HepG2 (cell line): ENCODE measurements around the gene SDR39U1. TPM values are rescaled to one million over a fixed set of nuclear protein-coding genes. Genes with fewer than 3 reads are reported as not detected.
A peak's percentile ranks its signal among the peaks of the same experiment; 100 is the strongest.

Experiments used
- ERF ChIP-seq: IDR thresholded peaks from 2 replicates; pipeline ENCODE4 v1.6.1; 2018; ENCODE audit warnings: missing biosample characterization, missing genetic modification reagents
- ESRRA ChIP-seq: sonication (generic); formaldehyde crosslinking; IDR thresholded peaks from 2 replicates; pipeline ENCODE4 v1.5.1; 2020; ENCODE audit warnings: mild to moderate bottlenecking, low read depth, missing genetic modification reagents
- HNRNPLL ChIP-seq: fragments of 200-400 bp; formaldehyde crosslinking; IDR thresholded peaks from 2 replicates; pipeline ENCODE4 v1.6.1; 2017; ENCODE audit warnings: mild to moderate bottlenecking, low read depth, low read length; ENCODE audit not compliant: poor library complexity, severe bottlenecking
- NCOA2 ChIP-seq: sonication (generic); formaldehyde crosslinking; IDR thresholded peaks from 2 replicates; pipeline ENCODE4 v1.8.0; 2022; ENCODE audit warnings: inconsistent platforms
- NFE2L2 ChIP-seq: fragments of 150-350 bp; IDR thresholded peaks from 2 replicates; pipeline ENCODE4 v1.6.1; 2014; ENCODE audit warnings: low read length
- RBAK ChIP-seq: sonication (generic); formaldehyde crosslinking; IDR thresholded peaks from 2 replicates; pipeline ENCODE4 v1.5.1; 2020; ENCODE audit warnings: mild to moderate bottlenecking, missing genetic modification reagents
- SRF ChIP-seq: IDR thresholded peaks from 2 replicates; pipeline ENCODE4 v1.6.1; 2011; ENCODE audit warnings: mild to moderate bottlenecking, low read depth, low read length, moderate library complexity
- ZNF160 ChIP-seq: sonication (generic); formaldehyde crosslinking; IDR thresholded peaks from 2 replicates; pipeline ENCODE4 v1.8.0; 2022; ENCODE audit warnings: mild to moderate bottlenecking, inconsistent platforms, missing genetic modification reagents
- ZNF343 ChIP-seq: sonication (generic); formaldehyde crosslinking; IDR thresholded peaks from 2 replicates; pipeline ENCODE4 v1.4.0; 2020; ENCODE audit warnings: mild to moderate bottlenecking, missing genetic modification reagents
- ZNF562 ChIP-seq: sonication (generic); formaldehyde crosslinking; IDR thresholded peaks from 2 replicates; pipeline ENCODE4 v1.8.0; 2022; ENCODE audit warnings: missing genetic modification reagents, borderline replicate concordance
- ZNF678 ChIP-seq: sonication (generic); formaldehyde crosslinking; IDR thresholded peaks from 2 replicates; pipeline ENCODE4 v1.4.0; 2020; ENCODE audit warnings: mild to moderate bottlenecking, missing genetic modification reagents
- ZNF772 ChIP-seq: sonication (generic); formaldehyde crosslinking; IDR thresholded peaks from 2 replicates; pipeline ENCODE4 v1.5.0; 2020; ENCODE audit warnings: mild to moderate bottlenecking, missing genetic modification reagents
- ZNF788 ChIP-seq: sonication (generic); formaldehyde crosslinking; IDR thresholded peaks from 2 replicates; pipeline ENCODE4 v1.5.0; 2020; ENCODE audit warnings: mild to moderate bottlenecking, missing genetic modification reagents, borderline replicate concordance
- polyA plus RNA-seq, 8 experiments: library from polyadenylated mRNA; depleted of rRNA in 3 of 8; stranded (reverse) in 7 of 8; unstranded in 1 of 8; fragments of >200 nt; fragmentation: Illumina TruSeq in 4 of 8; extraction: Trizol in 4 of 8; gene quantifications; 2 replicates each; pipeline versions ENCODE4 v1.2.1 to v1.2.3, GENCODE V29; 2011 to 2016; ENCODE audit warnings: low read depth in 4 of 8, missing spikeins in 1 of 8, mixed read lengths in 1 of 8; ENCODE audit not compliant: insufficient read depth in 1 of 8
- total RNA-seq, 5 experiments: library from RNA; depleted of rRNA; stranded (reverse); fragments of >200 nt; fragmentation: Illumina TruSeq; extraction: Trizol; gene quantifications; 2 replicates each; pipeline ENCODE4 v1.2.3, GENCODE V29; 2016; ENCODE audit warnings: low read depth in 1 of 5
- TF ChIP-seq, protein P1 (sequence below): sonication (generic); formaldehyde crosslinking; IDR thresholded peaks from 2 replicates; pipeline ENCODE4 v1.5.0; 2020; ENCODE audit warnings: mild to moderate bottlenecking, missing genetic modification reagents
- TF ChIP-seq, protein P2 (sequence below): sonication (generic); formaldehyde crosslinking; IDR thresholded peaks from 2 replicates; pipeline ENCODE4 v1.8.0; 2022; ENCODE audit warnings: mild to moderate bottlenecking, missing genetic modification reagents, borderline replicate concordance
- TF ChIP-seq, protein P3 (sequence below): sonication (generic); formaldehyde crosslinking; IDR thresholded peaks from 2 replicates; pipeline ENCODE4 v1.4.0; 2020; ENCODE audit warnings: missing genetic modification reagents, mild to moderate bottlenecking, borderline replicate concordance
- TF ChIP-seq, protein P4 (sequence below): sonication (generic); formaldehyde crosslinking; IDR thresholded peaks from 2 replicates; pipeline ENCODE4 v1.8.0; 2022; ENCODE audit warnings: mild to moderate bottlenecking, missing genetic modification reagents, moderate library complexity
- TF ChIP-seq, protein P5 (sequence below): sonication (generic); formaldehyde crosslinking; IDR thresholded peaks from 2 replicates; pipeline ENCODE4 v1.4.0; 2020; ENCODE audit warnings: missing genetic modification reagents
- TF ChIP-seq, protein P6 (sequence below): sonication (generic); formaldehyde crosslinking; IDR thresholded peaks from 2 replicates; pipeline ENCODE4 v1.4.0; 2020; ENCODE audit warnings: low read depth, mild to moderate bottlenecking, missing genetic modification reagents

Gene SDR39U1
- total and polyA plus RNA-seq, 2 of the 13 experiments (the other 11 are each of a cell fraction or from before 2014, with no cell fraction given), result 34.4 to 129 TPM

DNA sequence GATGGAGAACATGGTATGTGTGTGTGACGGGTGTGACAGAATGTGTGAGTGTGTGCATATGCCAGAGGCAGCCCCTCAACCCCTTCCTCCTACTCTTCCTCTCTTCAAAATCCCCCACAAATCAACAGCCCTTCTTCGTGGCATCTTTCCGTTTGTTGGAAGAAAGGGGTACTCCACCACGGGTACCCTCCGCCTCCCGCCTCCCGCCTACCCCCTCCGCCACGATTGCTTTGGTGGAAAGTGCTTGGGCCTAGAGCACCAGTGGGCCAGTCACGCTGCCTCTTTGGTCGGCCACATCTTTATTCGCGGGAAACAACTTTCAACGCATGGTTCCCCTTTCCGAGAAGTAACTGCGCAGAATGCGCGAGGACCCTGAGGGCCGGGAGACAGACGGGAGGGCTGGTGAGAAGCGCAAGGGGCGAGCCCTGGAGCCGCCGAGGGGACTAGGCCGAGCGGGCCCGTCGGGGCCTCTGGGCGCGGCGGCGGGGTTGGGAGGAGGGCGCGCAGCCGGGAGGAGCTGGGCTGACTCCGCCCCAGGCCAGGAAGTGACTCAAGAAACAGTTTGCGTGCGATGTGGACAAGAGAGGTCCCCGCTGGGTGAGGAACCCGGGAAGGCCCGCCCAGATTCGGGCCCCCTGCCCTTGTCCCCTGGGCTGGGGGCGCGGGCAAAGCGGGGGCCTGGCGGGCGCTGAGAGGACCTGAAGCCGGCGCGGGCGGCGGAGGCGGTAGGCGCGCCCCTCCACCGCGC, 13.0 kb downstream of the SDR39U1 start, which contains the start of the genes CBLN3 and KHNYN (continued):
- TF ChIP-seq, protein P1, sequence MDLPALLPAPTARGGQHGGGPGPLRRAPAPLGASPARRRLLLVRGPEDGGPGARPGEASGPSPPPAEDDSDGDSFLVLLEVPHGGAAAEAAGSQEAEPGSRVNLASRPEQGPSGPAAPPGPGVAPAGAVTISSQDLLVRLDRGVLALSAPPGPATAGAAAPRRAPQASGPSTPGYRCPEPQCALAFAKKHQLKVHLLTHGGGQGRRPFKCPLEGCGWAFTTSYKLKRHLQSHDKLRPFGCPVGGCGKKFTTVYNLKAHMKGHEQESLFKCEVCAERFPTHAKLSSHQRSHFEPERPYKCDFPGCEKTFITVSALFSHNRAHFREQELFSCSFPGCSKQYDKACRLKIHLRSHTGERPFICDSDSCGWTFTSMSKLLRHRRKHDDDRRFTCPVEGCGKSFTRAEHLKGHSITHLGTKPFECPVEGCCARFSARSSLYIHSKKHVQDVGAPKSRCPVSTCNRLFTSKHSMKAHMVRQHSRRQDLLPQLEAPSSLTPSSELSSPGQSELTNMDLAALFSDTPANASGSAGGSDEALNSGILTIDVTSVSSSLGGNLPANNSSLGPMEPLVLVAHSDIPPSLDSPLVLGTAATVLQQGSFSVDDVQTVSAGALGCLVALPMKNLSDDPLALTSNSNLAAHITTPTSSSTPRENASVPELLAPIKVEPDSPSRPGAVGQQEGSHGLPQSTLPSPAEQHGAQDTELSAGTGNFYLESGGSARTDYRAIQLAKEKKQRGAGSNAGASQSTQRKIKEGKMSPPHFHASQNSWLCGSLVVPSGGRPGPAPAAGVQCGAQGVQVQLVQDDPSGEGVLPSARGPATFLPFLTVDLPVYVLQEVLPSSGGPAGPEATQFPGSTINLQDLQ (CRISPR knock-in tag), result no peak
- TF ChIP-seq HNRNPLL, result peak; percentile 93
- TF ChIP-seq SRF, result no peak
- TF ChIP-seq ZNF160 (CRISPR knock-in tag), result peak; percentile 92
- TF ChIP-seq, protein P2, sequence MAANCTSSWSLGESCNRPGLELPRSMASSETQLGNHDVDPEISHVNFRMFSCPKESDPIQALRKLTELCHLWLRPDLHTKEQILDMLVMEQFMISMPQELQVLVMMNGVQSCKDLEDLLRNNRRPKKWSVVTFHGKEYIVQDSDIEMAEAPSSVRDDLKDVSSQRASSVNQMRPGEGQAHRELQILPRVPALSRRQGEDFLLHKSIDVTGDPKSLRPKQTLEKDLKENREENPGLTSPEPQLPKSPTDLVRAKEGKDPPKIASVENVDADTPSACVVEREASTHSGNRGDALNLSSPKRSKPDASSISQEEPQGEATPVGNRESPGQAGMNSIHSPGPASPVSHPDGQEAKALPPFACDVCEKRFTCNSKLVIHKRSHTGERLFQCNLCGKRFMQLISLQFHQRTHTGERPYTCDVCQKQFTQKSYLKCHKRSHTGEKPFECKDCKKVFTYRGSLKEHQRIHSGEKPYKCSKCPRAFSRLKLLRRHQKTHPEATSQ, result no peak
- TF ChIP-seq RBAK, result peak; percentile 73; the same call in 1 of the 2 replicates
- TF ChIP-seq, protein P3, sequence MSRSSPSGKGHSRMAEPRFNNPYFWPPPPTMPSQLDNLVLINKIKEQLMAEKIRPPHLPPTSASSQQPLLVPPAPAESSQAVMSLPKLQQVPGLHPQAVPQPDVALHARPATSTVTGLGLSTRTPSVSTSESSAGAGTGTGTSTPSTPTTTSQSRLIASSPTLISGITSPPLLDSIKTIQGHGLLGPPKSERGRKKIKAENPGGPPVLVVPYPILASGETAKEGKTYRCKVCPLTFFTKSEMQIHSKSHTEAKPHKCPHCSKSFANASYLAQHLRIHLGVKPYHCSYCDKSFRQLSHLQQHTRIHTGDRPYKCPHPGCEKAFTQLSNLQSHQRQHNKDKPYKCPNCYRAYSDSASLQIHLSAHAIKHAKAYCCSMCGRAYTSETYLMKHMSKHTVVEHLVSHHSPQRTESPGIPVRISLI (CRISPR knock-in tag), result peak; percentile 47; the same call in 1 of the 2 replicates
- TF ChIP-seq, protein P4, sequence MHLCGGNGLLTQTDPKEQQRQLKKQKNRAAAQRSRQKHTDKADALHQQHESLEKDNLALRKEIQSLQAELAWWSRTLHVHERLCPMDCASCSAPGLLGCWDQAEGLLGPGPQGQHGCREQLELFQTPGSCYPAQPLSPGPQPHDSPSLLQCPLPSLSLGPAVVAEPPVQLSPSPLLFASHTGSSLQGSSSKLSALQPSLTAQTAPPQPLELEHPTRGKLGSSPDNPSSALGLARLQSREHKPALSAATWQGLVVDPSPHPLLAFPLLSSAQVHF (CRISPR knock-in tag), result no peak
- TF ChIP-seq, protein P5, sequence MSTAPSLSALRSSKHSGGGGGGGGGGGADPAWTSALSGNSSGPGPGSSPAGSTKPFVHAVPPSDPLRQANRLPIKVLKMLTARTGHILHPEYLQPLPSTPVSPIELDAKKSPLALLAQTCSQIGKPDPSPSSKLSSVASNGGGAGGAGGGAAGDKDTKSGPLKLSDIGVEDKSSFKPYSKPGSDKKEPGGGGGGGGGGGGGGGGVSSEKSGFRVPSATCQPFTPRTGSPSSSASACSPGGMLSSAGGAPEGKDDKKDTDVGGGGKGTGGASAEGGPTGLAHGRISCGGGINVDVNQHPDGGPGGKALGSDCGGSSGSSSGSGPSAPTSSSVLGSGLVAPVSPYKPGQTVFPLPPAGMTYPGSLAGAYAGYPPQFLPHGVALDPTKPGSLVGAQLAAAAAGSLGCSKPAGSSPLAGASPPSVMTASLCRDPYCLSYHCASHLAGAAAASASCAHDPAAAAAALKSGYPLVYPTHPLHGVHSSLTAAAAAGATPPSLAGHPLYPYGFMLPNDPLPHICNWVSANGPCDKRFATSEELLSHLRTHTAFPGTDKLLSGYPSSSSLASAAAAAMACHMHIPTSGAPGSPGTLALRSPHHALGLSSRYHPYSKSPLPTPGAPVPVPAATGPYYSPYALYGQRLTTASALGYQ (CRISPR knock-in tag), result 0 out of 2 replicates have a peak, but pooled peaks have one; percentile 29
- no peak; the same call in 1 of the 2 replicates for TF ChIP-seq ESRRA
- peak; percentile 89 for TF ChIP-seq ERF
- TF ChIP-seq, protein P6, sequence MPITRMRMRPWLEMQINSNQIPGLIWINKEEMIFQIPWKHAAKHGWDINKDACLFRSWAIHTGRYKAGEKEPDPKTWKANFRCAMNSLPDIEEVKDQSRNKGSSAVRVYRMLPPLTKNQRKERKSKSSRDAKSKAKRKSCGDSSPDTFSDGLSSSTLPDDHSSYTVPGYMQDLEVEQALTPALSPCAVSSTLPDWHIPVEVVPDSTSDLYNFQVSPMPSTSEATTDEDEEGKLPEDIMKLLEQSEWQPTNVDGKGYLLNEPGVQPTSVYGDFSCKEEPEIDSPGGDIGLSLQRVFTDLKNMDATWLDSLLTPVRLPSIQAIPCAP (CRISPR knock-in tag), result 0 out of 2 replicates have a peak, but pooled peaks have one; percentile 32
- TF ChIP-seq ZNF788 (CRISPR knock-in tag), result peak; percentile 72; the same call in 1 of the 2 replicates
- no peak for TF ChIP-seq ZNF343 (CRISPR knock-in tag)
- no peak for TF ChIP-seq ZNF562 (CRISPR knock-in tag)
- TF ChIP-seq ZNF678 (CRISPR knock-in tag), result peak; percentile 83; the same call in 1 of the 2 replicates
- TF ChIP-seq ZNF772 (CRISPR knock-in tag), result peak; percentile 93; the same call in 1 of the 2 replicates
- TF ChIP-seq NCOA2 (CRISPR knock-in tag), result peak; percentile 52
- no peak for TF ChIP-seq NFE2L2
